ENCODE results near the gene PAX6. TPM values are rescaled to one million over a fixed set of nuclear protein-coding genes. Genes with fewer than 3 reads are reported as not detected.

PAX6 gene
- total and polyA plus RNA-seq, 12 donors: 0.01 TPM; not detected in 11

DNA sequence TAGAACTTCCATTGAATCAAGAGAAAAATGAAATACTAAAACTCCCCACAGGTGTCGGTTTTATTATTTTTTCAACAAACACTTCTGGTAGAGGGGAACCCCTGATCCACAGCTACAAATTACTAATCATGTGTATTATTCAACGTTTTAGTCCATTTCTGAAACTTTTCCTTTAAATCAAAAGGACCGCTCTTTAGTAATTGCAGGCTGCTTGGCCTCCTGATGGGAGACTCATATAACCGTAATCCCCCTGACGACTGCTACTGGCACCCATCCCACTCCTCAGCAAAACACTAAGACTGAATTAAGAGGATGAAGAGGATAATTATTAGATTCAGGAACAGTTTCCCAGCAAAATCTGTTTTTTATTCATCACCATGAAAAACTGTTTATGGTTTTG is 46.4 kb downstream of the PAX6 start:
- ATAC-seq (no peak), DNase-seq (no peak)
- intact Hi-C loops (cut with DNase I): no loop called here
- Histone ChIP-seq H3K4me1 (no peaks in the 10 kb centered on the region), H3K27ac (no peak overlapping the region), H3K27me3 (peaks cover 0 to 8% (median 0%) of the 10 kb centered on the region in 7 donors), H3K36me3 (no peaks in the 10 kb centered on the region), H3K4me3 (no peak overlapping the region), H3K9me3 (no peaks in the 10 kb centered on the region)
- TF ChIP-seq, protein P1, sequence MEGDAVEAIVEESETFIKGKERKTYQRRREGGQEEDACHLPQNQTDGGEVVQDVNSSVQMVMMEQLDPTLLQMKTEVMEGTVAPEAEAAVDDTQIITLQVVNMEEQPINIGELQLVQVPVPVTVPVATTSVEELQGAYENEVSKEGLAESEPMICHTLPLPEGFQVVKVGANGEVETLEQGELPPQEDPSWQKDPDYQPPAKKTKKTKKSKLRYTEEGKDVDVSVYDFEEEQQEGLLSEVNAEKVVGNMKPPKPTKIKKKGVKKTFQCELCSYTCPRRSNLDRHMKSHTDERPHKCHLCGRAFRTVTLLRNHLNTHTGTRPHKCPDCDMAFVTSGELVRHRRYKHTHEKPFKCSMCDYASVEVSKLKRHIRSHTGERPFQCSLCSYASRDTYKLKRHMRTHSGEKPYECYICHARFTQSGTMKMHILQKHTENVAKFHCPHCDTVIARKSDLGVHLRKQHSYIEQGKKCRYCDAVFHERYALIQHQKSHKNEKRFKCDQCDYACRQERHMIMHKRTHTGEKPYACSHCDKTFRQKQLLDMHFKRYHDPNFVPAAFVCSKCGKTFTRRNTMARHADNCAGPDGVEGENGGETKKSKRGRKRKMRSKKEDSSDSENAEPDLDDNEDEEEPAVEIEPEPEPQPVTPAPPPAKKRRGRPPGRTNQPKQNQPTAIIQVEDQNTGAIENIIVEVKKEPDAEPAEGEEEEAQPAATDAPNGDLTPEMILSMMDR (IDR thresholded peaks at IDR 0.05): no peak
- WGBS, 2 donors: 83 to 86% methylated on average over 5 of the region's 5 CpGs

DNA sequence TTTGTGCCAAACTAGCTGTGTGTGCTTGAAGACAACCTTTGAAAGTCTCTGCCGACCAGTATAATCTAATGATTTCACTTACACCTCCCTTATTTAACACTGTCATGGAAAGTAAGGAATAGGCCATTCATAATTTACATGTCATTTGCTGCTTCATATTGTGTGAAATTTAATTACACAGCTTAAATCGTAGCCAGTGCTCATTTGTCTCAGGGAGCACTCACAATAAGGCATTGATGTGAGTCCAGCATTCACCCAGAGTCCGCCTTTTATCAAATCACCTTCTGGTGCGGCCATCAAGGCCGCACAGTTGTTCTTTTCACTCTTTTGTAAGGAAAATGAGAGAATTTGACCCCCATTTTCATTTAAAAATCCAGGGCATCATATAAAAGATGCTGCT is 46.9 kb downstream of the PAX6 start:
- TF ChIP-seq, protein P1 (IDR thresholded peaks at IDR 0.05): no peak
- Histone ChIP-seq H3K36me3 (no peaks in the 10 kb centered on the region), H3K27ac (no peak overlapping the region), H3K27me3 (peaks cover 0 to 8% (median 0%) of the 10 kb centered on the region in 7 donors), H3K4me1 (no peaks in the 10 kb centered on the region), H3K9me3 (no peaks in the 10 kb centered on the region), H3K4me3 (no peak overlapping the region)
- ATAC-seq (no peak), DNase-seq (no peak)
- 93 to 95% methylated on average over 5 of the region's 5 CpGs for WGBS, 2 donors
- intact Hi-C loops (cut with DNase I): no loop called here

DNA sequence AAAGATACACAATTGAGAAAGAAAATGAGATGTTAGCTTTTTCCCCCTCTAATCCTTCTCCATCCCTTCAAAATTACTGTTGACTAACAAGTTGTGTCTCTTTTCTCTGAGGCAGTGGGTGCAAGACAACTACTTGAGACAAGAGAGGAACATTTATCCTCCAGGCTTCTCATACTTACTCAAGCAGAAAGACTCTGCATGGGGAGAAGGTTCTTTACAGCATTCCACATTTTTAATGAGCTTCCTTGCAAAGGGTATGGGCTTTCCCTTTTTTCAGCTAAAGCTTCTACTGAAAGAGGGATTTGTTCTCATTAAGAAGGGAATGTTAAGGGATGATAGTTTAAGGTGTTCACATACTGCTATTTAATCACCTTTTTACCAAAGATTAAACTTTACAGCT is 47.8 kb downstream of the PAX6 start:
- ATAC-seq: no peak
- intact Hi-C loops (cut with DNase I): no loop called here

DNA sequence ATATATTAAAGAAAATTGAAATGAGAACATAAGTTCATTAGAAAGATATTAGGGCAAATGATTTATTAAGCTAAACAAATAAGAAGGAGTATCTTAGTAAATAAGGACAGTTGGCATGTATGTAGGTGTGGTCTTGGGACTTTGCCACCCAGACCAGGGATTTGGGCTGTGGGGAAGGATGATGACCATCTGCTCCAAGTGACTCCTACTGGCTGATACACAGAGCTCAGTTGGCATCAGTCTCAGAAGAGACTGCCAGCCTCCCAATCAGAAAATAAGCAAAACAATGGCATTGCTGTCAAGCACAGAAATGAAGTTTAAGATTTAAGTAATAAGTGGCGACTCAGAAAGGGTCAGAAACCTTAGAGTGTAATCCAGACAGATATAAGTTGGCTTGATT is 49.5 kb downstream of the PAX6 start:
- no peaks in the 10 kb centered on the region for H3K9me3 ChIP-seq
- H3K27me3 ChIP-seq: peaks cover 0 to 8% (median 0%) of the 10 kb centered on the region in 7 donors
- H3K27ac ChIP-seq: no peak overlapping the region
- H3K4me3 ChIP-seq: no peak overlapping the region
- WGBS, 2 donors: 97% methylated on average over 1 of the region's 1 CpG
- H3K36me3 ChIP-seq: no peaks in the 10 kb centered on the region
- DNase-seq (no peak), ATAC-seq (no peak)
- TF ChIP-seq, protein P1 (IDR thresholded peaks at IDR 0.05): no peak
- intact Hi-C loops (cut with DNase I): no loop called here
- peaks cover 0 to 15% (median 7%) of the 10 kb centered on the region in 9 donors for H3K4me1 ChIP-seq

More for the DNA sequence above, 47.8 kb downstream of the PAX6 start:
- H3K4me1 ChIP-seq: no peaks in the 10 kb centered on the region
- no peak overlapping the region for H3K4me3 ChIP-seq
- TF ChIP-seq, protein P1 (IDR thresholded peaks at IDR 0.05): no peak
- H3K27me3 ChIP-seq: peaks cover 0 to 8% (median 0%) of the 10 kb centered on the region in 7 donors
- H3K9me3 ChIP-seq: no peaks in the 10 kb centered on the region
- DNase-seq: no peak
- H3K36me3 ChIP-seq: no peaks in the 10 kb centered on the region
- H3K27ac ChIP-seq: no peak overlapping the region
